CD4-positive, alpha-beta T cell treated with Interleukin-17A for 1 hour (primary cell): Measurements from ENCODE around the gene BAK1.
"Not testable (repeated sequence)": the region's sequence is repeated elsewhere in the genome, so short reads cannot be mapped to it uniquely, and the experiment has no call there.

Source experiments
- DNase-seq: peaks from one replicate; pipeline ENCODE4 v3.0.0-alpha.2; 2020

Gene BAK1

DNA sequence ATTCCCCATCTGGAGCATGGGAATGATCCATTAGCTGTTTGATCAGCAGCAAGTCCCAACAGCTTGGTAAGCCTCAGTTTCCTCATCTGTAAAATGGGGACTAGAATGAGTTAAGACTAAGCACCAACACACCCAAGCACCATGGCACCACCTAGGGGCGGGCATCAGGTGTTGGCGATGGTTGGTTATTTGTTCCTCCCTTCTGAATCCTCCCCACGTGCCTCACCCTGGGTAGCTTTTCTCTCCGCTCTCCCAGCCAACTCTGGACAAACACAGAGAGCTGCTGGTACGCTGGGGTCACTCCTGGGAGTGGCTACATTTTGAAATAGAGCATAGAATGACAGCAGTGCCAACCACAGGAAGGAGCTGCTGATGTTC lies 27.7 kb upstream of the BAK1 start:
- DNase-seq, result peak; percentile 47

DNA sequence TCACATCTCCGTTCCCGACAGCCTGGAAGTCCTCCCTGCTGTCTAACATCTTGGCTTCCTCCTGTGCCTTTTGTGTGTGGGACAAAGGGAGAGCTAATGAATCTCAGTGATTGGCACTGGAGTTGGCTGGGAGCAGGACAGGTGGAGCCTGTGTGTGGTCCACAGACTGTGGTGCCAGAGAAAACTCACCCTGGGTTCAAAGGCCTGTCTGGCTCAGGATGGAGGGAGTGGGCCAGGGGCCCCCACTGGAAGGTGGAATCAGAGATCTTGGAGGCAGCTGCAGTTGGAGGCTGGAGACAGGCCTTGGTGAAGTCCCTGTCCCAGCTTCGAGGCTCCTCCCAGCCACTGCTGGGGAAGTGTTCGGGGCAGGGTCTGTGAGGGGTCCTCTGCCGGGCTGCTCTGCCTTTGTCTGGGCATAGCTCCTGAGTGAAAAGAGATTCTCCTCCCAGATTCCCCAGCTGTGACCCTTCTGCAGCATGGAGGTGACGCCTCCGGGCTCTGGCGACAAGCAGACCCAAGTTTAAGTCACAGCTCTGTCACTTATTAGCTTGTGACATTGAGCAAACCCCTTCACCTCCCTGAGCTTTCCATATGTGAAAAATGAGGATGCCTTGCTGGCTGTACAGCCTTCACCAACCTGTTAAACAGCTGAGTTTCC lies 27.2 kb upstream of the BAK1 start:
- DNase-seq, result no peak

DNA sequence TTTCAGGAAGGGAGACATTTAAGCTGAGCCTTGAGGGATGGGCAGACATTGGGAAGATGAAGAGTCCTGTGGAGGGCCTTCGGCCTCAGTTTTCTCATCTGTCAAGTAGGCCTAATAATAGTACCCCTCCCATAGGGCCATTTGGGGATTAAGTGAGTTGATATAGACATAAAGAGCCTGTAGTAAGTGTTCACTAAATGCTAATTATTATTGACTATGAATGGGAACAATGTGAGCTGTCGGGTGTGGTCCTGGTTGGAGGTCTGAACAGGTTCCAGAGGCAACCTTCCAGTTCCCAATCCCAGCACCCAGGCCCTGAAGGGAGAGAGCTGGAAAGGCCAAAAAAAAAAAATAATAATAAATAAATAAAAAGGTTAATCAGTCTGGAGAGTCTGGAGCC lies 26.6 kb upstream of the BAK1 start:
- DNase-seq, result no peak

DNA sequence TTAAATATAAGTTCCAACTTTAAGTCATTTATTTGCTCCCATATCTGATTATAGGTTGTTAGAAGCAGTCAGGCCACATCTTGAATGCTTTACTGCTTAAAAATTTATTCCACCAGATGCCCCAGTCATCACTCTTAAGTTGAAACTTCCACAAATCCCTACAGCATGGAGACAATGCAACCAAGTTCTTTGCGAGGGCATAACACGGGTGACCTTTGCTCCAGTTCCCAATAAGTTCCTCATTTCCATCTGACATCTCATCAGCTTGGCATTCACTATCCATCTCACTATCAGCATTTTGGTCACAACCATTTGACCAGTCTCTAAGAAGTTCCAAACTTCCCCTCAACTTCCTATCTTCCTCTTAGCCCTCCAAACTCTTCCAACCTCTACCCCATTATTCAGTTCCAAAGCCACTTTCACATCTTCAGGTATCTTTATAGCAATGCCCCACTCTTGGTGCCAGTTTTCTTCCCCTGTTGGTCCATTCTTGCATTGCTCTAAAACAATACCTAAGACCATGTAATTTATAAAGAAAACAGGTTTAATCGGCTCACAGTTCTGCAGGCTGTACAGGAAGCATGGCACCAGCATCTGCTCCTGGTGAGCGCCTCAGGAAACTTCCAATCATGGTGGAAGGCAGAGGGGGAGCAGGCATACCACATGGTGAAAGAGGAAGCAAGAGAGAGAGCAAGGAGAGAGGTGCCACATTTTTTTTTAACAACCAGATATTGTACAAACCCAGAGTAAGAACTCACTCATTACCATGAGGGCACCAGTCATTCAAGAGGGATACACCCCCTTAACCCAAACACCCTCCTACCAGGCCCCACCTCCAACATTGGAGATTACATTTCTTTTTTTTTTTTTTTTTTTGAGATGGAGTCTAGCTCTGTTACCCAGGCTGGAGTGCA lies 25.1 kb upstream of the BAK1 start:
- no peak for DNase-seq

DNA sequence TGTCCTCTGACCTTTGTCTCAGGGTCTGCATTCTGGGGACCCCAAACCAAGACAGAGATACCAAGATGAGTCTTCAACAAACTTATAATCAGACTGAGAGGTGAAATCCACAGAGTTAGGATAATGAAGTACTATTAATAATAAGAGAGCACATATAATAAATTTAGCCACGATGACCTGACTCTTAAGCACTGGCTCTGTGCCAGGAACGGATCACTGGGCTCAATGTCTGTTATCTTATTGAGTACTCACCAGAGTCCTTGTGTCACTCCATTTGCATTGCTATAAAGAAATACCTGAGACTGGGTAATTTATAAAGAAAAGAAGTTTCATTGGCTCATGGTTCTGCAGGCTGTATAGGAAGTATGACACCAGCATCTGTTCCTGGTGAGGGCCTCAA lies 22.1 kb upstream of the BAK1 start:
- no peak for DNase-seq

DNA sequence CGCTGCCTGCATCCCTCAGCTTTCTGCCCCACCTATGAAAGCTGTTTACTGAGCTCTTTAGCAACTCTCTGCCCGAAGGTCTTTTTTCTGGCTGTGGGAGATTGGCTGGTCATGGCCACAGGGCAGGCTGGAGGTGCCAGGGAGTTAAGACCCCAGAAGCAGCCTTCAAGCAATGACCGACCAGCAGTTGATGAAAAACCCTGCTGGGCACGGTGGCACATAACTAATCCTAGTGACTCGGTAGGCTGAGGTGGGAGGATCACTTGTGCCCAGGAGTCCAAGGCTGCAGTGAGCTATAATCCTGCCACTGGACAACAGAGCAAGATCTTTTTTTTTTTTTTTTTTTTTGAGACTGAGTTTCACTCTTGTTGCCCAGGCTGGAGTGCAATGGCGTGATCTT lies 20.7 kb upstream of the BAK1 start:
- DNase-seq, result no peak

DNA sequence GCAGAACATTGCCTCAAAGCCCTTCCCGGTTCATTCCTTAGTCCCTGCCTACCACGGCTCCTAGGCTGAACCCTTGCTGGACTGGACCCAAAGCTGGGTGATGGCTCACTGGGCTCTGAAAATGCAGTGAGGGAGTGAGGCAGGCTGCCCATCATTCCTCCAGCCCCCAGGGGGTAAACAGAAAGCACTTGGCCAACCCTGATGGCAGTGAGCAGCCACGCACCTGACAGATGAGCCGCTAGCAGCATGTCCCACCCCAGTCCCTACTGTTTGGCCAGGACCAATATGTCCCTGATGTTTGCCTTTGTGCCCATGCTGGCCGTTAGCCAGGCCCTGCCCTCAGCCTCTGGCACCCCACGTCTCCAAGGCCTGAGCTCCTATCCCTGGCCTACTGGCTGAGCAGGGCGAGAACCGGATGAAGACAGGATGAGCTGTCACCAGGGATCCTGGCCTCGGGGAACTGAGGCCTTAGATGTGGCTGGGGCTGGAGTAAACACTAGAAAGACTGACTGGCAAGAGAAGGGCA lies 19.4 kb upstream of the BAK1 start:
- no peak for DNase-seq

DNA sequence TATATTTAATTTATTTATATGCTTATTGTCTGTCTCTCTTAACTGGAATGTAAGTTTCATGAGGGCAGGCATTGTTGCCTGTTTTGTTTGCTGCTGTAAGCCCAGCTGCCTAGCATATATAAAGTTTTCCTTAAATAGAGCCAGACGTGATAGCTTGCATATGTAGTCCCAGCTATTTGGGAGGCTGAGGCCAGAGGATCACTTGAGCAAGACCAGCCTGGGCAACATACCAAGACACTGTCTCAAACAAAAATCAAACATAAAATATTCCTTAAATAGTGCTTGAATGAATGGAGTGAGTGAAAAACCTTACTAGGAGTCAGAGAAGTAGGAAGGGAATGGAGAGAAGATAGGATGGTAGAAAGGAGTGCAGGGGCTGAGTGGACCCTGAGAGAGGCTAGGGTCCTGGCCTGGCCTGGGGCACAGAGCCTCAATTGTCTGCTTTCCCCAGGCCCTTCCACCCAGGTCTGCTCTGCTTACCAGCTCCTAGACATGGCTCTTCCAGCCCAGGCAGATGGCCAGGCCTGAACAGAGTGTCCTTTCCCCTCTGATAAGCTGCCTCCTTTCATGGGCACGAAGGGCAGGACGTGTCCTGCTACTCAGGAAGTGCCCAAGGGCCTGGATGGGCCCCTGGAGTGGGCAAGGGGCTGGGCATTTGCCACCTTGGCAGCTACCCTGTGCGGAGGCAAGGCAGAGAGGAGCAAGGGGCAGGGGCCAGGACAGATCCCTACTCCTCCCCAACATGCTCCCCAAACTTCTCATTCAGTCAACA lies 17.7 kb upstream of the BAK1 start:
- no peak for DNase-seq

DNA sequence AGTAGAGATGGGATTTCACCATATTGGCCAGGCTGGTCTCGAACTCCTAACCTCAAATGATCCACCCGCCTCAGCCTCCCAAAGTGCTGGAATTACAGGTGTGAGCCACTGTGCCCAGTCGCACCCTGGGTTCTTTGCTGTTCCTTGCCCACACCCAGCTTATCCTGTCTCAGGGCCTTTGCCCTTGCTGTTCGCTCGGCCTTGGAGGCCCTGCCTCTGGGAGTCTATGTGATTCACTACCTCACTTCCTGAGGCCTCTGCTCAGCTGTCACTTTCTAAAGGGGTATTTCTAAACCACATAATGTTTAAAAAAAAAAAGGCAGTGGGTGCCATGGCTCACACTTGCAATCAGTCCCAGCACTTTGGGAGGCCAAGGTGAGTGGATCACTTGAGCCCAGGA lies 16.8 kb upstream of the BAK1 start:
- not testable (repeated sequence) for DNase-seq

DNA sequence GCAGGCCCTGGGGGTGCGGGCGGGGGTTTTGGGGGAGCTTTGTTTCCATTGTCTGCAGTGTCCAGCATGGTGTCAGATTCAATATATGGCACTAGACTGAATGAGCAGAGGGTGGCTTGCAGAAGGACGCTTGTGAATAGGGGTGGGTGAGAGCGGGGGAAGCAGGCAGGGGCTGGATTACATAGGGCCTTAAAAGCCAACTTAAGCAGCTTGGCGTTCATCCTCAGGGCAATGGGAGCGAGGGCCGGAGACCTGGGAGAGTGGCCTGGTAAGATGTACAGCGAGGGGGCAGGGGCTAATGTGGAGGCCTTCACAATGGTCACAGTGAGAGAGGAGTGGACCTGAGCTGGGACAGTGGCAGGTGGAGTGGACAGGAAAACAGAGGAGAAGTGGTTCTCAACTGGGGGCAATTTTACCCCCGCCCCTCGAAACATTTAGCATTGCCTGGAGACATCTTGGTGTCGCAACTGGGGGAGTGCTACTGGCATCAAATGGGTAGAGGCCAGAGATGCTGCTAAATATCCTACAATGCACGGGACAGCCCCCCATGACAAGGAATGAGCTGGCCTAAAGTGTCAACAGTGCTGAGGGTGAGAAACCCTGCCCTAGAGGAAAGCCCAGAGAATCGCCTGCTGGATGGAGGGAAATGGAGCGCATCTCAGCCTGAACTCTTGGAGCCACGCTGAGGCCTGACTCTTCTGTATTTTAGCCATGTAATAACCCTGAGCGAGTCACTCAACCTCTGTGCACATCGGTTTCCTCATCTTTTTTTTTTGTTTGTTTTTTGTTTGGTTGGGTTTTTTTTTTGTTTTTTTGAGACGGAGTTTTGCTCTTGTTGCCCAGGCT lies 15.1 kb upstream of the BAK1 start:
- DNase-seq, result no peak

DNA sequence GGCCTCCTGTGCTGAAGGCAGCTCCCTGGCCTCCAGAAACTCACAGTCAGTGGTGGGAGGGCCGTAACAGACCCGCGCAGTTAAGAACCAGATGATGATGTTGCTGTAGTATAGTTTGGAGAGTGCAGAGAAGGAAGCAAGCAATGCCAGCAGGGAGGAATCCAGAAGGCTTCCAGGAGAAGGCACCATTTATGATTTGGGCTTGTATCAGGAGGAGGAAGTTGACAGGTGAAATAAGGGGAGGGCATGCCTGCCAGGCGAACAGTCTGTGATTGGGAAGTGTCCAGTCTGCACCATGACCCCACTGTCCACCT lies 13.3 kb upstream of the BAK1 start:
- no peak for DNase-seq

DNA sequence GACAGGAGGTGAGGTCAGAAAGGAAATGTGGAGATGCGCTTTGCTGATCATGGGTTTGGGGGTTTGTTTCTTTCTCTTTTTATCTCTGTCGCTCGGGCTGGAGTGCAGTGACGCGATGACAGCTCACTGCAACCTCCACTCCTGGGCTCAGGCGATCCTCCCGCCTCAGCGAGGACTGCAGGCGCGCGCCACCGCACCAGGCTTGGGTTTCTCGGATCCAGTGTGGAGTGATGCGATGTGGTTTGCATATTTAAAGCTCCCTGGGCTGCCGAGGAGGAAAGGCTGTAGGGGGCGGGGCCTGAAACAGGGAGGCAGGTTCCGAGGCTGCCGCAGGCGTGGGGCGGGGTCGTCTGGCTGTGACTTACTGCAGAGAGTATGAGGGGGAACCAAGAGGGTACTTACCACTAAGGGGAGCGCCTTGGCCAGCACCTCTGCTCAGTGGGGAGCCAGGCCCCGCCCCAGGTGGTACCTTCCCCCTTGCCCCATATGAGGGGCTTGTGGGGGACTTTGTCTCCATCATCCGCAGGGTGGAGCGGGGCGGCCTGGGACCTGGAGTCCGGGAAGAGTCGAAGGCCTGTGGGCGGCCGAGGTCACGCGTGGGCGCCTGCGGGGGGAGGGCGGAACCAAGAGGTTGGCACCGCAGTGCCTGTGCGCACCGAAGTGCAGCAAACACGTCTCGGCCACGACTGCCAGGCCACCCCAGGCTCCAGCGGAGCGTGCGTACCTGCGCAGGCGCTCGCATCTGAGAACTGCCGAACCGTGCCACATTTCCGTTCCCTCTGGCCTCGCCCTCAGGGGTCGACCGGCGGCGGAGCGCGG lies 12.7 kb upstream of the BAK1 start:
- peak; percentile 55 for DNase-seq

DNA sequence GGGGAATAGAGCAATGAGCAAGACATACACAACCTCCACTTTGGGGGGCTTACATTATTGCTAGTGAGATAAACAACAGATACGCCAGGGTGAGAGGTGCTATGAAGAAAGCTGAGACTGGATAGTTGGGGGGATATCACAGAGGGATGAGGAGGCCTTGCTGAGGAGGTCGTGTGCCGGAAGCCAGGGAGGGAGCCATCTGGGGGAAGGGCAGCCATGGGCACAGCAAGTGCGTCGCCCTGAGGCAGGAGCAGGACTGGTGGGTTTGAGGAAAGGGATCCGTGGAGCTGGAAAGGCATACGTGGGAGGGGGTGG lies 12.2 kb upstream of the BAK1 start:
- DNase-seq, result no peak

DNA sequence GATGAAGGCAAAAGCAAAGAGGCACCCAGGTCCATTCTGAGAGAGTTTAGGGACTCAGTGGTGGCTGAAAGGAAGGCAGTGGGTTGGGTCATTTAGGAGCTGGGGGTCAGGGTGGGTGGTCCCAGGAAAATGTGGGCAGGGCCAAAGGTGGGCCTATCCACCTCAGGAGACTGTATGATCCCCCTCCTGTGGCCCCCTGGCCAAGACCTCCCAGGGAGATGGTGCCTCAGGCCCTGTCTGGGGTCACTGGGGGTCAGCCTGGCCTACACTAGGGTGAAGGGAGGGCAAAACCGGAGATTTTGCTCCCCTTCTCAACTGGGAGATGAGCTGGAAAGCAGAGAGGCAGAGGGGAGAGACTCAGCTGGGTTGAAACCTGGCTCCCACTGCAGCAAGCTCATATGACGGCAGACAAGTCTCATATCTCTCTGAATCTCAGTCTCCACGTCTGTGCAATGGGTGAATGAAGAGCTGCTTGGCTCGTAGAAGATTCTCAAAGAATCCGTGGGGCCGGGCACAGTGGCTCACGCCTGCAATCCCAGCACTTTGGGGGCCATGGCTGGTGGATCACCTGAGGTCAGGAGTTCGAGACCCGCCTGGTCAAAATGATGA lies 11.5 kb upstream of the BAK1 start:
- no peak for DNase-seq

DNA sequence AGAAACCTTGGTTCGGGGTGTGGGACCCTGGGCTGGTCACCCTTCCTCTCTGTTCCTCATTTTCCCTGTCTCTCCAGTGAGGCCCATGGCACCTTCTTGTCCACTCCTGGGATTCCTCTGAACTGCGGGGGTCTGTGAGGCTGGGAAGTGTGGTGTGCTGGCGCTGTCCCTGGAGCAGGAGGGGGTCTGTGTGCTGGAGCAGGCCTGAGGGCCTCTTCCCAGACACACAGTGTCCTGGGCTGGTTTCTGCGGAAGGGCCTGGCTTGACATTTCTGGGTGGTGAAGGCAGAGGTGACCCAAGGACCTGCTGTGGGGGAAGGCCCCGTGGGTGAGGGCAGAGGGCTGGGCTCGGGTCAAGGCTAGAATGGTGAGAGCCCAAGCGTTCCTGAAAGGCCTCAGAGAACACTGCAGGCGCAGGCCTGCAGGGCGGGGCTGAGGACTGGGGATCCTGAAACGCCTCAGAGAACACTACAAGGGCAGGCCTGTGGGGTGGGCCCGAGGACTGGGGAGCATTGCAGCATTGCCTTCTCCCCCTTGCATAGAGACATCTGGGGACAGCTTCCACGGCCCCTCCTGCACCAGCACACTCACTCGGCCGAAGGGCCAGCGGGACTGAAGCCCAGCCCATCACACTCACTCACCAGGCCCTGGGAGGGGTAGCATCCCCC lies 10.6 kb upstream of the BAK1 start:
- DNase-seq, result no peak

DNA sequence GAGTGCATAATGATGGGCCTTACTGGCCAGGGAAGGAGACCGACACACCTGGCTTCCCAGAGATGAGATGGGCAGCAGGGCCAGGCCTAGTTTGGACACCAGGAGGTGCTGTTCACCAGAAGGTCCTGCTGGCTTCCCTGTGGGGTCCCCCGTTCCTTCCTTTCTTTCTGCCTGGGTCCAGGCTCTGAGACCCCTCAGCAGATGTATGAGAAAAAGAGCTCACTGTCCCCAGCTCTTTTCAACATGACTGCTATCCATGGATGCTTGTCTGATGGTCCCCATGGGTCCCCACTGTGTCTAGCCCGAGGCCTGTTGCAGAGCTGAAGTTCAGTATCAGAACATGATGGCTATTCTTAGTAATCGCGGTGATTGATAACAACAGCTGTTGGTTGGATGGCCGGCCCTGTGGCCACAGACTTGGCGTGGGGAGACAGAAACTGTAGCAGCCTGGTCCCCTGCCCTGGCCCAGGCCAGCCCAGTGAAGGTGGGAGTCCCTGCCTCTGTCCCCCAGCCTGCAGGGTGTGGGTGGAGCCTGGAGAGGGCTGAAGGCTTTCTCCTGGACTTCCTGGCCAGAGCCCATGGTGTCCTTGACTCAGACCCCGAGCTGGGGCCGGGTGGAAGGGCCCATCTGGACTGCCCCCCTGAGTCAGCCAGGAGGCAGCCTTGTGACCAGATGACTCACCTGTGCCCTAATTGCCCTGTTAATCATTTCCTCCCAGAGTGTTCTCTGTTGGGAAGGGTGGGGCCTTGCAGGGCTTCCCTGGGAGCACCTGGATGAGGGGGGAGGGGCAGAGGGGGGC lies 9.9 kb upstream of the BAK1 start:
- DNase-seq, result peak; percentile 45

DNA sequence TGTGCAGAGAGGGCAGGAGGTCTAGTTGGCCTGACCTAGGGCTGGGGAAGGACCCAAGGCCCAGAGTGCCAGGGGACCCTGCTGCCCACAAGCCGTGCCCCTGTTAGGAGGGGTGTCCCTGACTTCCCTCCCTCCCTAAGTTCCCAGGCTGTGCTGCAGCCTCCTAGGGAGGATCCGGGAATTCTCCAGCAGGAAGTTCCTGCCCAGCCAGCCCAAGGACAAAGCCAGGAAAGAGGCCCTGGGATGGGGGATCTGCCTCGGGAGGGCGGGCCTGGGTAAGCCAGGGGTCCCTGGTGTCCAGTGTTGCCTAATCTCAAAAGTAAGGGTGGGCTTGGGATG lies 9.3 kb upstream of the BAK1 start:
- DNase-seq, result no peak

DNA sequence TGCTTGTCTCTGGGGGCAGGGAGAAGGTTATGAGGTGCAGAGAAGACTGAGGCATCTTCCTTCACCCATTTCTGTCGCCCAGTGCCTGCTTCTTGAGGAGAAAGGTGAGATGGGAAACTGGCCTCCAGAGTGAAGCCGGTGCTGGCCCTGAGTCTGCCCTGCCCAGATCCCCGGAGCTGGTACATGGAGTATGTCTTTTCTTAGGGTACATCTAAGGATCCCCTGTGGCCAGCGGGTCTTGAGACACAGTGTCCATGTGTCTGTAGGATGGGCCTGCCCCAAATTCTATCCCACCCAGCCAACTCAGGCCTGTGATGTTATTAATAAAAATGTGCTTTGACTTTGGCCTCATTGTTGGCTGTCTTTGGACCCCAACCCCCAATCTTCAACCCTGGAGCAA lies 8.8 kb upstream of the BAK1 start:
- DNase-seq, result no peak

DNA sequence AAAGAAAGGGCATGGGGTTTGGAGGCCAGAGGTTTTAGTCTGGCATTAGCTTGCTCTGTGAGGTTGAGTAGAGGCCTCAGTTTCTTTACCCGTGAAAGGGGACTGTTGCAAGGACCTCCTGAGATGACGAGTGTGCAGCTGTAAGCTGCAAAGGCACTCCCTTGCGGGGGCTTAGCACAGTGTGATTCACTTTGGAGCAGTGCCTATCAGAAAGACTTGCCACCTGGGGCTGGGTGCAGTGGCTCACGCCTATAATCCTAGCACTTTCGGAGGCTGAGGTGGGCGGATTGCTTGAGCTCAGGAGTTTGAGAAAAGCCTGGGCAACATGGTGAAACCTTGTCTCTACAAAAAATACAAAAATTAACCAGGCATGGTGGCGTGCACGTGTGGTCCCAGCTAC lies 7.5 kb upstream of the BAK1 start:
- DNase-seq, result no peak

DNA sequence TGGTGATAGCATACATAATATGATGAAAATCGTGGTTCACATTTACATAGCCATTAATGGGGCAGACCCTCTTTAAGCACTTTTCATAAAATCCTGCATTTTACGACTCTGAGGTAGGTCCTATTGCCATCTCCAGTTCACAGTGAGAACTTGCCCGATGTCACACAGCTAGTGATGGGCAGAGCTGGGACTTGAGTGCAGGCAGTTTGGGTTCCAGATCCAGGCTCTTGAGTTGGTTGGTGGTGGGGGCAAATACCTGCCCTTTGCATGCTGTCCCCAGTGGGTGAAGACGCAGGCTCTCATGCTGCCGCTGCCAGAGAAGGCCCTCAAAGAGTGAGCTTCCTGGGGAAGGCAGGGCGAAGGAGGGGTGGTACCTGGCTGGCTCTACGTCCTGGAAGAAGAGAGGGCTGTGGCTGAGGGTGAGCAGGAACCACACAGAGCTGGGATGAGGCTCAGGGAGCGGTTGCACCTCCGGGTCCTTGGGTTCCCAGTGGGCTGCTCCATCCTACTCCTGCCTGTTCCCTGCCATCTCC lies 6.1 kb upstream of the BAK1 start:
- no peak for DNase-seq
